Sigmoid colon (tissue), 4 donors: Measurements from ENCODE around the gene SYT7.

Source experiments
- CTCF ChIP-seq, 4 experiments: fragments of 450-650 bp in 3 of 4; fragments of 200-600 bp in 1 of 4; IDR thresholded peaks; one replicate each; pipeline ENCODE4 v1.5.1; 2016 to 2019; ENCODE audit warnings: antibody characterized with exemption in 4 of 4, mild to moderate bottlenecking in 3 of 4, moderate library complexity in 2 of 4
- EP300 ChIP-seq, 4 donors: sonication (generic); formaldehyde crosslinking; IDR thresholded peaks; one replicate each; pipeline ENCODE4 v1.6.1; 2017; ENCODE audit warnings: antibody characterized with exemption in 4 of 4

DNA sequence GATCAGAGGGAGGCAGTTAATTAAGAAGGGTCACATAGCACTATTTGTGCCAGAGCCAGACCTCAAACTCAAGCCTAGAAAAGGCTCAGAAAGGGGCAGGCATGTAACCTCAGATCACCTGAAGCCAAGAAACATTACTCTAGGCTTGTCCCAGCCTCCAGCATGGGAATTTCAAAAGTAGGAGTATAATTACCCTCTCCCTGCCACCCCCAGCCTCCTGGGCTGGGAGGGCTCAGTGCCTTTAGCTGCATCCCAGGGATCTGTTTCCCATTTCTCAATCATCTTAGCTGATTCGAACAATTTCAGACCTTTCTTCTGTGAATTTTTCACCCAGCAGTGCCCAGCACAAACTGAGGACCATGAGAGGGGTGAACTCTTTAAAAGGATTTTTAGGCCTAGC is 105.4 kb downstream of the SYT7 start:
- TF ChIP-seq CTCF (IDR thresholded peaks at IDR 0.05) (no peak), EP300 (IDR thresholded peaks at IDR 0.05) (no peak)
